Measurements from ENCODE around the gene FCHSD1. TPM values are rescaled to one million over a fixed set of nuclear protein-coding genes. Genes with fewer than 3 reads are reported as not detected.

The FCHSD1 gene
- total RNA-seq, 1 experiment from 2014 or later, result 21.2 TPM

DNA sequence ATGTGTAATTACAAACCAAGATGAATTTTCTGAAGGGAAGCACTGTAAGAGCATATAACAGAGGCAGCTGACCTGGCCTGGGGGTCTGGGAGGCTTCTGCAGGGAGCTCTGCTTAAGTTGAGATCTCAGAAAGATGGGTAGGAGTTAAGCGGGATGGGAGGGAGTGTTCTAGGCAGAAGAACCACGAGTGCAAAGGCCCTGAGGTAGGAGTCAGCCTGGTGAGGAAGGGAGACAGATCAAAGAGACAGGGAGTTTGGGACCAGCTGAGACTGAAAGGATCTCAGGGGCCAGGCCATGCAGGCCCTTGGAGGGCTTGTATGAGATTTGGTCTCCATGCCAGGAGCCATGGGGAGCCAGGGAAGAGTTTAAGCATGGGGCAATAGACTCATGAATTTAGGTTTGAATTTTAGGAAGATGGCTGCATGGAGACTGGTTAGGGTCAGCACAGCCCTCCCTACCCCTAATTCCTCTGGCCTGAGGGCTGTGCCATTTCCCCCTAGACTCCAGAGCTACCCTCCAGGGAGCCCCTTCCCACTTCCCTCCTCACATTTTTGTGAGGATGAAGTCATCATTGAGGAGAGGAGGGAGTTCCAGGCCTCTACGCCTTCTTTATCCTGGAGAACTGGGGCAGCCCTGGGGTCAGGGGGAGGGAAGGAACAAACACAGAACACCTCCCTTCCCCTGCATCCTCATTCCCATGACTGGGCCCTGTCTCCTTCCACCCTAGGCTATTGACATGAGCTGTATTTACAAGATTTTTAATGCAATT lies 35.6 kb upstream of the FCHSD1 start:
- intact Hi-C loops (cut with micrococcal nuclease), result no loop called here
- BruUV-seq (replicated peaks), result no TSS peak
- POLR2A ChIA-PET, result interaction anchor here (1.0 kb wide), 2 partner anchors 163 to 282 kb away, joined by 3 to 4 read pairs; no protein-coding TSS in a partner anchor
- CTCF ChIA-PET, result interaction anchor here (0.5 to 3.7 kb wide), 9 partner anchors 13 to 596 kb away, joined by 3 to 13 read pairs (median 3); partner anchors contain the start of gene PCDH1
- H3K27ac Mint-ChIP-seq (ENCODE audit: low read depth, unreplicated experiment), result no peak overlapping the region
- H3K4me3 Mint-ChIP-seq (ENCODE audit: unreplicated experiment), result no peak overlapping the region
- peaks cover 32% of the 10 kb centered on the region for H3K27me3 Mint-ChIP-seq (ENCODE audit: insufficient read depth, unreplicated experiment)
- DNase-seq (ENCODE audit: unreplicated experiment), result no peak
- TF ChIP-seq, protein P1, sequence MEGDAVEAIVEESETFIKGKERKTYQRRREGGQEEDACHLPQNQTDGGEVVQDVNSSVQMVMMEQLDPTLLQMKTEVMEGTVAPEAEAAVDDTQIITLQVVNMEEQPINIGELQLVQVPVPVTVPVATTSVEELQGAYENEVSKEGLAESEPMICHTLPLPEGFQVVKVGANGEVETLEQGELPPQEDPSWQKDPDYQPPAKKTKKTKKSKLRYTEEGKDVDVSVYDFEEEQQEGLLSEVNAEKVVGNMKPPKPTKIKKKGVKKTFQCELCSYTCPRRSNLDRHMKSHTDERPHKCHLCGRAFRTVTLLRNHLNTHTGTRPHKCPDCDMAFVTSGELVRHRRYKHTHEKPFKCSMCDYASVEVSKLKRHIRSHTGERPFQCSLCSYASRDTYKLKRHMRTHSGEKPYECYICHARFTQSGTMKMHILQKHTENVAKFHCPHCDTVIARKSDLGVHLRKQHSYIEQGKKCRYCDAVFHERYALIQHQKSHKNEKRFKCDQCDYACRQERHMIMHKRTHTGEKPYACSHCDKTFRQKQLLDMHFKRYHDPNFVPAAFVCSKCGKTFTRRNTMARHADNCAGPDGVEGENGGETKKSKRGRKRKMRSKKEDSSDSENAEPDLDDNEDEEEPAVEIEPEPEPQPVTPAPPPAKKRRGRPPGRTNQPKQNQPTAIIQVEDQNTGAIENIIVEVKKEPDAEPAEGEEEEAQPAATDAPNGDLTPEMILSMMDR (IDR thresholded peaks at IDR 0.05; ENCODE audit: unreplicated experiment), result no peak
- H3K9me3 Mint-ChIP-seq (ENCODE audit: unreplicated experiment), result no peaks in the 10 kb centered on the region
- no peaks in the 10 kb centered on the region for H3K36me3 Mint-ChIP-seq (ENCODE audit: insufficient read depth, unreplicated experiment)
- H3K4me1 Mint-ChIP-seq (ENCODE audit: insufficient read depth, unreplicated experiment), result peaks cover under 1% of the 10 kb centered on the region

DNA sequence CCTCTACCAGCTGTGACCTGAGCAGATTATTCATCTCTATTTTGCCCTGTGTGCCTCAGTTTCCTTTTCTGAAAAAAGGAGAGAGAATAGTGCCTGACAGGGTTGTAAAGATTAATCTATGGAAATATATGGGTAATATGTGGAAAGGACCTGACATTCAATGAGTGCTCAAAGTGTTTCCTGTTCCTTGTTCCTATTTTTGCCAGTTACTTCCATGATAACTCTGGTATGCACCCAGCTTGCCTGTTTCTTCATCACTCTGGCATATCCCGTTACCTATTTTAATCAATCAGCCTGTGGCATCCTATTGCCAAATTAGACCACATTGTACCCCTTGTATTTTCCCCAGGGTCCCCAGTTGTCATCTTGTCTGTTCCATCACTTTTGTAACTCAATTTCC lies 34.4 kb upstream of the FCHSD1 start:
- Mint-ChIP-seq H3K27ac (ENCODE audit: low read depth, unreplicated experiment) (no peak overlapping the region), H3K9me3 (ENCODE audit: unreplicated experiment) (no peaks in the 10 kb centered on the region), H3K4me3 (ENCODE audit: unreplicated experiment) (no peak overlapping the region), H3K4me1 (ENCODE audit: insufficient read depth, unreplicated experiment) (peaks cover 13% of the 10 kb centered on the region), H3K36me3 (ENCODE audit: insufficient read depth, unreplicated experiment) (no peaks in the 10 kb centered on the region), H3K27me3 (ENCODE audit: insufficient read depth, unreplicated experiment) (peaks cover 20% of the 10 kb centered on the region)
- no TSS peak for BruUV-seq (replicated peaks)
- TF ChIP-seq, protein P1 (IDR thresholded peaks at IDR 0.05; ENCODE audit: unreplicated experiment), result no peak
- no peak for DNase-seq (ENCODE audit: unreplicated experiment)
- CTCF ChIA-PET, result interaction anchor here (0.7 to 3.7 kb wide), 3 partner anchors 193 to 326 kb away, joined by 3 to 12 read pairs (median 3); partner anchors contain the start of gene PCDH1
- POLR2A ChIA-PET, result no interaction called here
- intact Hi-C loops (cut with micrococcal nuclease), result no loop called here

DNA sequence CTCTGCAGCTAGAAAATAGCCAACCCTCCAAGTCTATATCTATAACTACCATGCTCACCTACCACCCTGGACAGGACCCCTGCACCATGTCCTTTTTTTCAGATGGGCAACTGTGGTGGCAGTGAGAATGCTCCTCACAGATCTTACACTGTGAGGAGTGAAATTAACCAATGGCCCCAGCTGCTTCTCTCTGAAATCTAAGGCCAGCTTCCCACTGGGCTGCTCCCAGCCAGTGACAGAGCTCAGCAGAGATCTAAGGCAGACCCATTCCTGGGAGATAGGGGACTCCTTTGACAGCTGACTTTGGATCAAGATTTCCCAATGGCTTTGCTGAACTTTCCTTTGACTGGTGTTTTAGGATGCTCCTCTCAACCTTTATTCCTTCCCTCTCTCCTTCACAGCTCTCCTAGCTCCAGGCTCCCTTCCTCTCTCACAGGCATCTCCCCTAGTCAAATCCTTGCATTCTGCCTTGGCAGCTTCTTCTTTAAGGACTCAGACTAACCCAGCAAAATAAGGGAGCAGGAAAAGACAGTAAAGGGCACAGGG lies 32.5 kb upstream of the FCHSD1 start:
- Mint-ChIP-seq H3K27me3 (ENCODE audit: insufficient read depth, unreplicated experiment) (peaks cover under 1% of the 10 kb centered on the region), H3K27ac (ENCODE audit: low read depth, unreplicated experiment) (no peak overlapping the region), H3K9me3 (ENCODE audit: unreplicated experiment) (no peaks in the 10 kb centered on the region), H3K4me3 (ENCODE audit: unreplicated experiment) (no peak overlapping the region), H3K36me3 (ENCODE audit: insufficient read depth, unreplicated experiment) (peaks cover under 1% of the 10 kb centered on the region), H3K4me1 (ENCODE audit: insufficient read depth, unreplicated experiment) (peaks cover 14% of the 10 kb centered on the region)
- BruUV-seq (replicated peaks), result no TSS peak
- no peak for DNase-seq (ENCODE audit: unreplicated experiment)
- ChIA-PET CTCF (interaction anchor here (0.6 to 5.1 kb wide), 9 partner anchors 9 to 1594 kb away, joined by 3 to 51 read pairs (median 12); partner anchors contain the start of genes PCDH1 and RNF14), POLR2A (interaction anchor here (0.6 to 3.4 kb wide), 10 partner anchors 8 to 286 kb away, joined by 3 to 31 read pairs (median 4); partner anchors contain the start of genes DELE1, HDAC3 and RNF14)
- intact Hi-C loops (cut with micrococcal nuclease), result no loop called here
- TF ChIP-seq, protein P1 (IDR thresholded peaks at IDR 0.05; ENCODE audit: unreplicated experiment), result no peak

Data from MCF 10A (cell line).